Ovary (tissue), 9 donors: Measurements from ENCODE around the gene AMDHD1. TPM values are rescaled to one million over a fixed set of nuclear protein-coding genes. Genes with fewer than 3 reads are reported as not detected.

ENCODE experiments used
- DNase-seq, 5 donors: peaks; one replicate each; pipeline ENCODE4 v3.0.0-alpha.2; 2019 to 2020
- H3K27ac ChIP-seq, 2 donors: fragments of 200-600 bp; one replicate each; pipeline versions ENCODE4 v1.5.1 to v1.8.0; 2019 to 2022
- H3K27me3 ChIP-seq: fragments of 200-600 bp; one replicate; pipeline ENCODE4 v1.8.0; 2022
- H3K36me3 ChIP-seq: fragments of 200-600 bp; sonication (generic); one replicate; pipeline ENCODE4 v1.5.1; 2019
- H3K4me1 ChIP-seq: one replicate; pipeline ENCODE4 v1.8.1; 2013; ENCODE audit warnings: mild to moderate bottlenecking, moderate library complexity; ENCODE audit not compliant: insufficient read depth
- H3K4me3 ChIP-seq: fragments of 200-600 bp; sonication (generic); one replicate; pipeline ENCODE4 v1.5.1; 2017
- H3K9me3 ChIP-seq, 2 donors: fragments of 200-600 bp in 1 of 2; sonication (generic) in 1 of 2; one replicate each; pipeline versions ENCODE4 v1.5.1 to v1.8.1; 2013 to 2019; ENCODE audit warnings: mild to moderate bottlenecking in 1 of 2, moderate library complexity in 1 of 2
- EP300 ChIP-seq: sonication (generic); formaldehyde crosslinking; IDR thresholded peaks from one replicate; pipeline ENCODE4 v1.6.1; 2017; ENCODE audit warnings: antibody characterized with exemption
- POLR2A ChIP-seq: fragments of 450-650 bp; IDR thresholded peaks from one replicate; pipeline ENCODE4 v1.6.1; 2017; ENCODE audit warnings: antibody characterized with exemption, mild to moderate bottlenecking, moderate library complexity
- WGBS, 3 donors: extraction: QIAGEN DNeasy Blood & Tissue Kit in 1 of 3; methylation state at CpG; one replicate each; pipeline versions ENCODE4 v1.1.5 to v1.1.7; 2013 to 2017; 5-methylcytosine and 5-hydroxymethylcytosine counted together
- intact Hi-C, 4 donors: fragments of 100-400 bp; cut with DNase I; formaldehyde crosslinking; loops; one replicate each; pipeline versions ENCODE4 v1.11.0 to v1.15.1; 2022 to 2023
- polyA plus RNA-seq, 2 donors: library from polyadenylated mRNA; stranded (reverse); fragments of 200-250 nt in 1 of 2; fragments of 350-450 nt in 1 of 2; fragmentation: Illumina TruSeq in 1 of 2; extraction: RNeasy Lipid Tissue Mini Kit (QIAGEN cat#74804) in 1 of 2; gene quantifications; one replicate each; pipeline ENCODE4 v1.2.3, GENCODE V29; 2013 to 2014
- total RNA-seq, 7 donors: library from RNA; depleted of rRNA in 2 of 7; stranded (reverse); fragments of >200 nt in 2 of 7; fragmentation: NEBNext Ultra II Directional in 3 of 7; extraction: Animal tissue kit (Norgen Biotek cat#: 25700) in 3 of 7; gene quantifications; one replicate each; pipeline versions ENCODE4 v1.1.0 to v1.2.4, GENCODE V29; 2016 to 2023
- TF ChIP-seq, protein P1 (sequence below), 3 donors: fragments of 450-650 bp in 2 of 3; fragments of 200-600 bp in 1 of 3; IDR thresholded peaks; one replicate each; pipeline versions ENCODE4 v1.5.1 to v1.8.0; 2016 to 2022; ENCODE audit warnings: antibody characterized with exemption in 3 of 3, mild to moderate bottlenecking in 1 of 3
- donor health status: DM: no; HTN: no; CAD: no; lungs with moderate emphysema.
- donor health status: DM: no; HTN: no; CAD: no.
- donor health status: Bipolar disorder and iron deficiency.
- donor health status: DM: yes; HTN: yes; CAD: no.
- donor health status: DM: no; HTN: no; CAD: no.
- donor health status: DM: yes; HTN: yes; CAD: no.

Gene AMDHD1
- total and polyA plus RNA-seq, 9 donors, result 0.13 to 6.1 (median 0.57) TPM; not detected in 4

- H3K36me3 ChIP-seq, result no peaks in the 10 kb centered on the region
- TF ChIP-seq EP300 (no peak), POLR2A (no peak)
- TF ChIP-seq, protein P1, sequence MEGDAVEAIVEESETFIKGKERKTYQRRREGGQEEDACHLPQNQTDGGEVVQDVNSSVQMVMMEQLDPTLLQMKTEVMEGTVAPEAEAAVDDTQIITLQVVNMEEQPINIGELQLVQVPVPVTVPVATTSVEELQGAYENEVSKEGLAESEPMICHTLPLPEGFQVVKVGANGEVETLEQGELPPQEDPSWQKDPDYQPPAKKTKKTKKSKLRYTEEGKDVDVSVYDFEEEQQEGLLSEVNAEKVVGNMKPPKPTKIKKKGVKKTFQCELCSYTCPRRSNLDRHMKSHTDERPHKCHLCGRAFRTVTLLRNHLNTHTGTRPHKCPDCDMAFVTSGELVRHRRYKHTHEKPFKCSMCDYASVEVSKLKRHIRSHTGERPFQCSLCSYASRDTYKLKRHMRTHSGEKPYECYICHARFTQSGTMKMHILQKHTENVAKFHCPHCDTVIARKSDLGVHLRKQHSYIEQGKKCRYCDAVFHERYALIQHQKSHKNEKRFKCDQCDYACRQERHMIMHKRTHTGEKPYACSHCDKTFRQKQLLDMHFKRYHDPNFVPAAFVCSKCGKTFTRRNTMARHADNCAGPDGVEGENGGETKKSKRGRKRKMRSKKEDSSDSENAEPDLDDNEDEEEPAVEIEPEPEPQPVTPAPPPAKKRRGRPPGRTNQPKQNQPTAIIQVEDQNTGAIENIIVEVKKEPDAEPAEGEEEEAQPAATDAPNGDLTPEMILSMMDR (IDR thresholded peaks at IDR 0.05), result no peak
- 59 to 80% (median 69%) methylated on average over 1 of the region's 1 CpG for WGBS, 3 donors
- no peak overlapping the region for H3K4me3 ChIP-seq
- H3K4me1 ChIP-seq, result no peaks in the 10 kb centered on the region
- no peaks in the 10 kb centered on the region for H3K27me3 ChIP-seq
- H3K9me3 ChIP-seq, result no peaks in the 10 kb centered on the region
- no peak overlapping the region for H3K27ac ChIP-seq
- intact Hi-C loops, result no loop called here
- no peak for DNase-seq
Observed at GRCh38 chr12:95982602-95983001, 39.5 kb downstream of the AMDHD1 start.

GRCh38 chr12:95984682-95985081, 41.6 kb downstream of the AMDHD1 start:
- no peaks in the 10 kb centered on the region for H3K9me3 ChIP-seq
- TF ChIP-seq POLR2A (no peak), EP300 (no peak)
- TF ChIP-seq, protein P1 (IDR thresholded peaks at IDR 0.05), result no peak
- H3K27me3 ChIP-seq, result no peaks in the 10 kb centered on the region
- intact Hi-C loops, result no loop called here
- H3K27ac ChIP-seq, result no peak overlapping the region
- no peak for DNase-seq
- H3K4me1 ChIP-seq, result no peaks in the 10 kb centered on the region
- H3K4me3 ChIP-seq, result no peak overlapping the region
- 92 to 98% (median 92%) methylated on average over 1 of the region's 1 CpG for WGBS, 3 donors
- H3K36me3 ChIP-seq, result no peaks in the 10 kb centered on the region

GRCh38 chr12:95986635-95987570, 43.8 kb downstream of the AMDHD1 start:
- Histone ChIP-seq H3K27ac (no peak overlapping the region), H3K4me1 (no peaks in the 10 kb centered on the region), H3K4me3 (no peak overlapping the region), H3K27me3 (no peaks in the 10 kb centered on the region), H3K9me3 (no peaks in the 10 kb centered on the region), H3K36me3 (no peaks in the 10 kb centered on the region)
- DNase-seq, result no peak
- no peak for TF ChIP-seq POLR2A
- TF ChIP-seq, protein P1 (IDR thresholded peaks at IDR 0.05), result no peak
- no peak for TF ChIP-seq EP300
- intact Hi-C loops, result no loop called here
- 70 to 79% (median 74%) methylated on average over 14 of the region's 14 CpGs for WGBS, 3 donors

GRCh38 chr12:95988506-95989275, 45.6 kb downstream of the AMDHD1 start:
- Histone ChIP-seq H3K9me3 (no peaks in the 10 kb centered on the region), H3K4me3 (no peak overlapping the region), H3K27me3 (no peaks in the 10 kb centered on the region), H3K27ac (no peak overlapping the region), H3K36me3 (no peaks in the 10 kb centered on the region), H3K4me1 (no peaks in the 10 kb centered on the region)
- TF ChIP-seq POLR2A, result no peak
- TF ChIP-seq, protein P1 (IDR thresholded peaks at IDR 0.05), result no peak
- no peak for TF ChIP-seq EP300
- no peak for DNase-seq
- intact Hi-C loops, result no loop called here
- WGBS, 3 donors, result 85 to 87% (median 87%) methylated on average over 11 of the region's 11 CpGs
